KMS-11 (cell line): ENCODE data around the gene SNAP23.

Experiments used
- H2AFZ ChIP-seq: fragments of 200-600 bp; sonication (generic); 2 replicates; pipeline ENCODE4 v1.6.1; 2016; ENCODE audit warnings: antibody characterized with exemption, mixed run types, low read depth
- H3K27ac ChIP-seq: fragments of 200-600 bp; sonication (generic); 2 replicates; pipeline ENCODE4 v1.6.1; 2016; ENCODE audit warnings: mild to moderate bottlenecking, mixed run types
- H3K27me3 ChIP-seq: fragments of 200-600 bp; sonication (generic); 2 replicates; pipeline ENCODE4 v1.6.1; 2017; ENCODE audit warnings: mild to moderate bottlenecking, low read depth, mixed run types, moderate library complexity; ENCODE audit not compliant: insufficient read depth
- H3K36me3 ChIP-seq: fragments of 200-600 bp; sonication (generic); 2 replicates; pipeline ENCODE4 v1.6.1; 2017; ENCODE audit warnings: mild to moderate bottlenecking, mixed run types; ENCODE audit not compliant: insufficient read depth
- H3K4me1 ChIP-seq: fragments of 200-600 bp; sonication (generic); 2 replicates; pipeline ENCODE4 v1.6.1; 2016; ENCODE audit warnings: mild to moderate bottlenecking, low read depth, mixed run types; ENCODE audit not compliant: poor library complexity, severe bottlenecking
- H3K4me2 ChIP-seq: fragments of 200-600 bp; sonication (generic); 2 replicates; pipeline ENCODE4 v1.7.0; 2016; ENCODE audit warnings: mild to moderate bottlenecking, mixed run types
- H3K4me3 ChIP-seq: fragments of 200-600 bp; sonication (generic); IDR thresholded peaks from 2 replicates; pipeline ENCODE4 v1.6.1; 2017; ENCODE audit warnings: low read depth, low read length, mixed read lengths; ENCODE audit not compliant: insufficient read depth
- H3K79me2 ChIP-seq: fragments of 200-600 bp; sonication (generic); 2 replicates; pipeline ENCODE4 v1.6.1; 2016; ENCODE audit warnings: low read depth, mixed run types; ENCODE audit not compliant: insufficient read depth
- H3K9ac ChIP-seq: fragments of 200-600 bp; sonication (generic); 2 replicates; pipeline ENCODE4 v1.6.1; 2016; ENCODE audit warnings: mild to moderate bottlenecking, mixed run types
- H4K20me1 ChIP-seq: fragments of 200-600 bp; sonication (generic); 2 replicates; pipeline ENCODE4 v1.6.1; 2016; ENCODE audit warnings: mild to moderate bottlenecking, mixed run types; ENCODE audit not compliant: insufficient read depth
- CTCF ChIP-seq: fragments of 200-600 bp; sonication (generic); conservative IDR thresholded peaks from 2 replicates; pipeline ENCODE4 v1.6.1; 2017; ENCODE audit warnings: low read depth, mild to moderate bottlenecking, antibody characterized with exemption, low read length, moderate library complexity, mixed read lengths

SNAP23 gene

GRCh38 chr15:42575188-42576039, 80.0 kb downstream of the SNAP23 start, which contains the start of gene STARD9:
Gene STARD9 (plus strand): TSS chr15:42575606. CDS start chr15:42575716, 110 bp downstream.
- Histone ChIP-seq H3K4me2 (peak within 1 kb of the TSS; percentile 95), H3K9ac (peak within 1 kb of the TSS; percentile 77; the same call in 1 of the 2 replicates), H2AFZ (peak within 1 kb of the TSS; percentile 85), H3K27ac (peak within 1 kb of the TSS; percentile 29), H3K27me3 (no peaks in the 10 kb centered on the region), H3K36me3 (no peaks in the 10 kb centered on the region), H3K79me2 (peaks cover 34% of the 10 kb centered on the region; the same call in 1 of the 2 replicates), H3K4me1 (peaks cover 39% of the 10 kb centered on the region), H4K20me1 (no peaks in the 10 kb centered on the region), H3K4me3 (no peak within 1 kb of the TSS)
- no peak for TF ChIP-seq CTCF

GRCh38 chr15:42576040-42576594, 80.7 kb downstream of the SNAP23 start:
- Histone ChIP-seq H3K4me1 (peaks cover 46% of the 10 kb centered on the region), H3K36me3 (no peaks in the 10 kb centered on the region), H3K4me3 (no peak overlapping the region), H3K27me3 (no peaks in the 10 kb centered on the region), H2AFZ (peak overlapping the region; percentile 85), H4K20me1 (no peaks in the 10 kb centered on the region), H3K79me2 (peaks cover 34% of the 10 kb centered on the region; the same call in 1 of the 2 replicates), H3K9ac (peak overlapping the region; percentile 77; the same call in 1 of the 2 replicates), H3K4me2 (peak overlapping the region; percentile 95), H3K27ac (peak overlapping the region; percentile 29)
- TF ChIP-seq CTCF: no peak

- peaks cover 38% of the 10 kb centered on the region; the same call in 1 of the 2 replicates for H3K79me2 ChIP-seq
- no peaks in the 10 kb centered on the region for H4K20me1 ChIP-seq
- no peak for TF ChIP-seq CTCF
- no peaks in the 10 kb centered on the region for H3K36me3 ChIP-seq
- no peak overlapping the region for H3K4me3 ChIP-seq
- no peaks in the 10 kb centered on the region for H3K27me3 ChIP-seq
- peak overlapping the region; percentile 95 for H3K4me2 ChIP-seq
- H2AFZ ChIP-seq: no peak overlapping the region
- H3K27ac ChIP-seq: no peak overlapping the region; the same call in 1 of the 2 replicates
- H3K9ac ChIP-seq: no peak overlapping the region
- peaks cover 49% of the 10 kb centered on the region for H3K4me1 ChIP-seq
Observed at GRCh38 chr15:42576776-42577175, 81.3 kb downstream of the SNAP23 start.

GRCh38 chr15:42577514-42578031, 82.1 kb downstream of the SNAP23 start:
- H3K4me2 ChIP-seq: peak overlapping the region; percentile 95; the same call in 1 of the 2 replicates
- TF ChIP-seq CTCF: no peak
- no peaks in the 10 kb centered on the region for H3K27me3 ChIP-seq

More at GRCh38 chr15:42577514-42578031, 82.1 kb downstream of the SNAP23 start:
- Histone ChIP-seq H3K27ac (no peak overlapping the region), H2AFZ (no peak overlapping the region), H3K4me3 (no peak overlapping the region), H3K36me3 (no peaks in the 10 kb centered on the region), H3K79me2 (peaks cover 46% of the 10 kb centered on the region; the same call in 1 of the 2 replicates), H4K20me1 (no peaks in the 10 kb centered on the region), H3K9ac (no peak overlapping the region), H3K4me1 (peaks cover 57% of the 10 kb centered on the region)
